Adipocyte (in vitro differentiated cells): ENCODE measurements around the gene AGBL4.

Experiments
- DNase-seq: peaks from one replicate; pipeline ENCODE4 v3.0.0-alpha.2; 2015; ENCODE audit warnings: low read depth
- H3K27me3 ChIP-seq: replicated peaks from 2 replicates; pipeline ENCODE4 v1.7.0; 2013; ENCODE audit warnings: mild to moderate bottlenecking, low read length, moderate library complexity; ENCODE audit not compliant: control insufficient read depth, insufficient read depth
- H3K36me3 ChIP-seq: 2 replicates; pipeline ENCODE4 v1.7.0; 2013; ENCODE audit warnings: low read length, mild to moderate bottlenecking, moderate library complexity; ENCODE audit not compliant: control insufficient read depth, insufficient read depth, severe bottlenecking
- H3K4me1 ChIP-seq: 2 replicates; pipeline ENCODE4 v1.7.0; 2013; ENCODE audit warnings: mild to moderate bottlenecking, low read length, moderate library complexity; ENCODE audit not compliant: control insufficient read depth, insufficient read depth
- H3K4me3 ChIP-seq: 2 replicates; pipeline ENCODE4 v1.7.0; 2013; ENCODE audit warnings: mild to moderate bottlenecking, low read length, moderate library complexity
- H3K9ac ChIP-seq: 2 replicates; pipeline ENCODE4 v1.7.0; 2013; ENCODE audit warnings: mild to moderate bottlenecking, low read length, moderate library complexity
- H3K9me3 ChIP-seq: 2 replicates; pipeline ENCODE4 v1.7.0; 2013; ENCODE audit warnings: mild to moderate bottlenecking, low read length, moderate library complexity; ENCODE audit not compliant: control insufficient read depth

The AGBL4 gene

DNA sequence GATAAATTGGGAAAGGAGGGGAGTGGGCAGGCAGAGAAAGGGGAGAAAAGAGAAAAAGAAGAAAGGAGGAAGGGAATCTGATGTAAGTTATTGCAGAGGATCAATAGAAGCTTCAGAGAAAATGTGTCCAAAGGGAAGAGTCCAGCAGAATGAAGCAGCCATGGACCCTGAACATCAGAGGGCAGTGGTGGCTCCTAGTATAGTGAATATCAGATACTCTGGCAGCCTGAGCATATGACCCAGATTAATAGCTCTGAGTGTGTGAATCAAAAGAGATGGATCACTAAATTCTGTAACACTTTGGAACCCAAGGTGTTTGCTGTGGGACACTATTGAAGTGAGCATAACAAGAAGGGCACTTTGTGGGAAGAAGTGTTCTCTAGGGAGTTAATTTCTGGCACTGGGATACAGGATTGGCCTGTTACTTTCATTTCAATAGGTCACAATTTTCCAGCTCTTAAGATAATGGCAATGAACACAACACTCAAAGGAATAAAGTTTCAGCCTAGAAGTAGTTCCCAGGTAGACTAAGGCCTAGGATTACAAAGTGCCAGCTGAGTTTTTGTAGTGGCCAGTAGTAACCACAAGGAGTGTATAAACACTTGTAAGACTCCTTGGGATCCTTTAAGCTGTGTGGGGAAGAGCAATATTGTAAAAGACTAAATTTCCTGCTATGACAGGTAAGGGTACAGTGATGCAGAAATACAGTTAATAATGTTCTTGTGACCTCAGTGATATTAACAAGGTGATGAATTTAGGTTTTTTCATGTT lies 1082.6 kb downstream of the AGBL4 start:
- H3K9ac ChIP-seq: no peak overlapping the region
- no peak for DNase-seq
- no peak overlapping the region for H3K4me3 ChIP-seq
- H3K36me3 ChIP-seq: no peaks in the 10 kb centered on the region
- H3K9me3 ChIP-seq: no peaks in the 10 kb centered on the region
- peaks cover 11% of the 10 kb centered on the region for H3K4me1 ChIP-seq
- H3K27me3 ChIP-seq: no peaks in the 10 kb centered on the region

DNA sequence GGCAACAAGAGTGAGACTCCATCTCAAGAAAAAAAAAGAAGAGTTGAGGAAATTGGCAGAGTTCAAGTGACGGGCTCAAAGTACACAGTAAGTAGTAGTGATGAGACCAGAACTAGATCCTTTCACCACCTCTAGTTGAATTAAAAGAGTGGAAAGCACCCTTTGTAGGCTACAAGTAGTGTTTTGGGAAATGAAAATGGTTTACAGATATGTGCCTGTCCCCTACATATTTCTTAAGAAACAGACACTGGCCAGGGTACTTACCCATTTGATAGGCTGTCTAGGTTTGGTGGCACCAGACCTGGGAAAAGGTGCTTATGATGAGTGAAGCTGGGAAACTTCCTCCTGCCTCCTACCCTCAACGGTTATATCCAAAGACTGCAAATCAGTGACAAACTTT lies 1083.4 kb downstream of the AGBL4 start:
- DNase-seq: no peak
- H3K4me1 ChIP-seq: peaks cover 11% of the 10 kb centered on the region
- H3K9ac ChIP-seq: no peak overlapping the region
- no peaks in the 10 kb centered on the region for H3K36me3 ChIP-seq
- H3K4me3 ChIP-seq: no peak overlapping the region
- H3K9me3 ChIP-seq: no peaks in the 10 kb centered on the region
- no peaks in the 10 kb centered on the region for H3K27me3 ChIP-seq

GRCh38 chr1:48939828-48940227 lies 1083.9 kb downstream of the AGBL4 start:
- no peak overlapping the region for H3K9ac ChIP-seq
- no peaks in the 10 kb centered on the region for H3K27me3 ChIP-seq
- no peaks in the 10 kb centered on the region for H3K36me3 ChIP-seq
- peaks cover 11% of the 10 kb centered on the region for H3K4me1 ChIP-seq
- H3K9me3 ChIP-seq: no peaks in the 10 kb centered on the region
- no peak for DNase-seq
- no peak overlapping the region for H3K4me3 ChIP-seq

GRCh38 chr1:48939042-48939441 lies 1084.7 kb downstream of the AGBL4 start:
- no peaks in the 10 kb centered on the region for H3K27me3 ChIP-seq
- no peak overlapping the region for H3K4me3 ChIP-seq
- H3K9me3 ChIP-seq: no peaks in the 10 kb centered on the region
- no peak for DNase-seq
- no peaks in the 10 kb centered on the region for H3K36me3 ChIP-seq
- H3K4me1 ChIP-seq: peaks cover 10% of the 10 kb centered on the region
- no peak overlapping the region for H3K9ac ChIP-seq

DNA sequence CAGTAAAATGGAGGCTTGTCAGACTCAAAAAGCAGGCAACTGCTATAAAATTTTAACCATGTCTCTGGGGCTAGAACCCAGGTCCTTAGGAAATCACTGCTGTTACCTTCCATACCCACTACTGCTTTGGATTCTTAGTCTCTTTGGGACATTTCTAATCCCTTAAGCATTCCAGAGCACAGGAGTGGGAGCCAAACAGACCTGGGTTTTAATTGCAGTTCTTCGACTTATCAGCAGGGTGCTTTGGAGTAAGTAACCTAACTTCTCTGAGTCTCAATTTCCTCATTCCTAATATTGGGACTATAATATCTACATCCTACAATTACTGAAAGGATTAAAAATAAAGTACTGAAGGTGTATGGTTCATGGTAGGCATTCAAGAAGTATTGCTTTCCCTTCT lies 1086.0 kb downstream of the AGBL4 start:
- Histone ChIP-seq H3K4me1 (no peaks in the 10 kb centered on the region), H3K27me3 (no peaks in the 10 kb centered on the region), H3K4me3 (no peak overlapping the region), H3K9ac (no peak overlapping the region), H3K9me3 (no peaks in the 10 kb centered on the region), H3K36me3 (no peaks in the 10 kb centered on the region)
- no peak for DNase-seq

DNA sequence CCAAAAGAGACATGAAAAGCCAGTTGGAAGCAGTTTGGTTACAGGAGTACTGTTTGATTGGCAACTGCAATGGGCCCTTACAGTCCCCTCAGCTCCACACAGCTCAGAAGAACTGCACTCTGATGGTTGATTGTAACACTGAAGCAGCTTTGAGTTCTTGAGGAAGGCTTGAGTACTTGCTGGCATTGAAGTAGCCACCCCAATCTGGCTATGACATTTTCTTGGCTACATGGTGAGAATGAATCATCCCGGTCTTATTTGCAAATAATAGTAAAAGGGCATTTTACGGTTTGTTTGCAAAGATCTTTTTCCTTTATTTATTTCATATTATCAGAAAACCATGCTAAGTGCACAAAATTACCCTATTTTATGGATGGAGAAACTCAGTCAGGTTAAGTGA lies 1087.3 kb downstream of the AGBL4 start:
- Histone ChIP-seq H3K4me1 (peaks cover 6% of the 10 kb centered on the region), H3K9ac (no peak overlapping the region), H3K4me3 (no peak overlapping the region), H3K9me3 (no peaks in the 10 kb centered on the region), H3K27me3 (no peaks in the 10 kb centered on the region), H3K36me3 (no peaks in the 10 kb centered on the region)
- DNase-seq: no peak

- DNase-seq: no peak
- Histone ChIP-seq H3K9me3 (no peaks in the 10 kb centered on the region), H3K36me3 (no peaks in the 10 kb centered on the region), H3K9ac (no peak overlapping the region), H3K4me1 (peaks cover 9% of the 10 kb centered on the region), H3K27me3 (no peaks in the 10 kb centered on the region), H3K4me3 (no peak overlapping the region)
Measured at GRCh38 chr1:48932366-48932765, 1091.4 kb downstream of the AGBL4 start.

DNA sequence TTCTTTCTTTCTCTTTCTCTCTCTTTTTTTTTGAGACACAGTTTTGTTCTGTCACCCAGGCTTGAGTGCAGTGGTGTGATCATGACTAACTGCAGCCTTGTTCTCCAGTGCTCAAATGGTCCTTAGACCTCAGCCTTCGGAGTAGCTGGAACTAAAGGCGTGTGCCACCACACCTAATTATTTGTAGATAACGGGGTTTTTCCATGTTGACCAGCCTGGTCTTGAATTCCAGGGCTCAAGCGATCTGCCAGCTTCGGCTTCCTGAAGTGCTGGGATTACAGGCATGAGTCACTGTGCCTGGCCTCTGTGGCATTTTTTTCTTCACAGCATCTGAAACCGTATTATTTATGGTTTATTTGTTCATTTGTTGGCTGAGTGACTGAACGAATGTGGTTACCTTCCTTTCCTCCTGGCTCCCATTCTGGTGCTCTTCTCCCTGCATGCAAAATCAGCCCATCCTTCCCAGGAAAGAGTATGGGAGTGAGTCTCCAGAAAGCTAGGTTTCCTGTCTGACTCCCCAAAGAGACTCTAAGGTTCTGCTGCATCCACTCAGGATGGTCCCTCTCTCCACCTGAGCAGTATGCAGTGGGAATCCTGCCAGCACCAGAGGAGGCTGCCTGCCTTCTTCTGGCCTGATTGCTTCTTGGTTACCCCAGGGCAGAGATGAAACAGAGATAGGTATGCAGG lies 1092.1 kb downstream of the AGBL4 start:
- no peak overlapping the region for H3K4me3 ChIP-seq
- no peaks in the 10 kb centered on the region for H3K36me3 ChIP-seq
- no peaks in the 10 kb centered on the region for H3K27me3 ChIP-seq
- peaks cover 9% of the 10 kb centered on the region for H3K4me1 ChIP-seq
- H3K9ac ChIP-seq: no peak overlapping the region
- no peaks in the 10 kb centered on the region for H3K9me3 ChIP-seq
- peak; percentile 68 for DNase-seq

DNA sequence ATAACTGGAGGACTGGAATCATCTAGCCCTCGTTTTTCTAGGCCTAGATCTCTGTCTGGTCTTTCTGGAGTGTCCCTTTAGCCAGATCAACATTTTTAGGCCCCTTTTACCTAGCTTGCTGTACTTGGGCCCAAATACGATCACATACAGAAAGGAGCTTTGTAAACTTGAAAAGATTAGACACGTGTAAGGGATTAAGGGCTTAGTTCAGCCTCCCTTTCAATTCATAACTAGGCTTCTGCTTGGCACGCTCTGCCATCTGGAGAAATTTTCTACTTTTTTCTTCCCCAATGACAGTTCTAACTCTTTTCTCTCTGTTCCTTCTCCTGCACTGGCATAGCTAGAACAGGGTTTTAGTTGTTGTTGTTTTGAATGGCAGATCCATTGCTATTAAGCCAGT lies 1093.7 kb downstream of the AGBL4 start:
- H3K36me3 ChIP-seq: no peaks in the 10 kb centered on the region

DNA sequence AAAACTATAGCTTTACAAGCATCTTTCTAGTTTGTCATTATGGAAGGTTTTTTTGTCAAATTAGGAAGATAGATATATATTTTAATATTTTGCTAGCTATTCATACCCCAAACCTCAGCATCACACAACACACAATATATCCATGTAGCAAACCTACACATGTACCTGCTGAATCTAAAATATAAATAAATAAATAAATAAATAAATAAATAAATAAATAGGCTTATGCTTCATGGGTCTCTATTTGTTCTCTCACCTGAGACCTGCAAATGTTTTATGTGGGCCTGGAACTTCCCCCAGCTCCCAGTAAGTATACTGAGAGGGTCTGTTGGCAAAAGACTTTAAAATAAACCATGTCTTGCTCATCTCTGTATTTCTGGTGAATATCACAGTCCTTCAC lies 1099.7 kb downstream of the AGBL4 start:
- H3K9me3 ChIP-seq: no peaks in the 10 kb centered on the region
- H3K4me3 ChIP-seq: no peak overlapping the region
- H3K27me3 ChIP-seq: no peaks in the 10 kb centered on the region
- H3K4me1 ChIP-seq: no peaks in the 10 kb centered on the region
- DNase-seq: no peak
- H3K36me3 ChIP-seq: no peaks in the 10 kb centered on the region
- H3K9ac ChIP-seq: no peak overlapping the region

More for the DNA sequence above, 1093.7 kb downstream of the AGBL4 start:
- DNase-seq: no peak
- Histone ChIP-seq H3K4me1 (peaks cover 9% of the 10 kb centered on the region), H3K27me3 (no peaks in the 10 kb centered on the region), H3K9me3 (no peaks in the 10 kb centered on the region), H3K9ac (no peak overlapping the region), H3K4me3 (no peak overlapping the region)

DNA sequence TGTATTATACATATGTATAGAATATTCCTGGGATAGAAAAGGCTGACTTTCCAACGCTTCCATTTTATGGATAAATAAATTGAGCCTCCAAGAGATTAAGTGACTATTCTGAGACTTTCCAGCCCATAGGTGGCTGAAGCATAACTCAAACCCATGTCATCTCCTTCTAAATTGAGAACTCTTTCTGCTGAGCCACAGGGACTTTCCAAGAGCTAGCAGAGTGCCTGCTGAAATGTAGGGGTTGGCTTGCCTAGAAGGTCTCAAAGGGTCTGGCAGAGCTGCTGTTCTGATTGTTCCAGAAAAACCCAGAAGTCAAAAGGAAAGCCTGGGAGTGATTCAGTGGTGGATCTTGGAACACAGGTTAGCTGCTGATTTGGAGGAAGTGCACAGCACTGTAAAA lies 1100.6 kb downstream of the AGBL4 start:
- no peaks in the 10 kb centered on the region for H3K27me3 ChIP-seq
- DNase-seq: no peak
- H3K9ac ChIP-seq: no peak overlapping the region

More for the DNA sequence above, 1100.6 kb downstream of the AGBL4 start:
- Histone ChIP-seq H3K9me3 (peaks cover 3% of the 10 kb centered on the region), H3K4me3 (no peak overlapping the region), H3K36me3 (no peaks in the 10 kb centered on the region), H3K4me1 (no peaks in the 10 kb centered on the region)
